Measurements from ENCODE around the gene NR1H2.
A peak's percentile ranks its signal among the peaks of the same experiment; 100 is the strongest.
"Not testable (repeated sequence)": the region's sequence is repeated elsewhere in the genome, so short reads cannot be mapped to it uniquely, and the experiment has no call there.

The NR1H2 gene

GRCh38 chr19:50347089-50347581 is 29.1 kb upstream of the NR1H2 start:
- DNase-seq: not testable (repeated sequence)

GRCh38 chr19:50349277-50350057 is 26.8 kb upstream of the NR1H2 start:
- DNase-seq: no peak

GRCh38 chr19:50352242-50352641 is 24.0 kb upstream of the NR1H2 start:
- DNase-seq: no peak

- not testable (repeated sequence) for DNase-seq
Observed at GRCh38 chr19:50353487-50353880, 22.8 kb upstream of the NR1H2 start.

- no peak for DNase-seq
Observed at GRCh38 chr19:50356691-50357177, 19.5 kb upstream of the NR1H2 start.

GRCh38 chr19:50357178-50358100 is 18.8 kb upstream of the NR1H2 start:
- peak; percentile 77 for DNase-seq

GRCh38 chr19:50358483-50359327 is 17.6 kb upstream of the NR1H2 start:
- DNase-seq: peak; percentile 77

- no peak for DNase-seq
Observed at GRCh38 chr19:50359328-50359818, 16.9 kb upstream of the NR1H2 start.

GRCh38 chr19:50361290-50362029 is 14.8 kb upstream of the NR1H2 start:
- DNase-seq: no peak

- no peak for DNase-seq
Observed at GRCh38 chr19:50362030-50362412, 14.2 kb upstream of the NR1H2 start.

GRCh38 chr19:50362656-50363424 is 13.4 kb upstream of the NR1H2 start:
- no peak for DNase-seq

- no peak for DNase-seq
Observed at GRCh38 chr19:50365434-50366306, 10.6 kb upstream of the NR1H2 start, which contains the start of gene NAPSA. TSS of gene NAPSA (minus strand) at chr19:50365639. CDS start at chr19:50365621, 18 bp downstream.

GRCh38 chr19:50368649-50369570 is 7.3 kb upstream of the NR1H2 start:
- DNase-seq: peak; percentile 95

GRCh38 chr19:50371914-50372475 is 4.3 kb upstream of the NR1H2 start:
- no peak for DNase-seq

- peak; percentile 84 for DNase-seq
Observed at GRCh38 chr19:50377051-50377461, 799 bp downstream of the NR1H2 start.

GRCh38 chr19:50377517-50377916 is 1.3 kb downstream of the NR1H2 start:
- peak; percentile 87 for DNase-seq

GRCh38 chr19:50378169-50378862 is 2.1 kb downstream of the NR1H2 start:
- no peak for DNase-seq

GRCh38 chr19:50378863-50379236 is 2.6 kb downstream of the NR1H2 start:
- DNase-seq: no peak

Measured in hematopoietic multipotent progenitor cell treated with erythropoietin and hydrocortisone succinate and interleukin-3 and kit ligand, for 6 days (in vitro differentiated cells).